ENCODE results near the gene PDS5B. TPM values are rescaled to one million over a fixed set of nuclear protein-coding genes. Genes with fewer than 3 reads are reported as not detected.

PDS5B gene
- total and polyA plus RNA-seq, 2 of the 8 experiments (the other 6 are each of a cell fraction or from before 2014, with no cell fraction given): 5.5 to 54.6 TPM

GRCh38 chr13:32642858-32643257, 56.6 kb downstream of the PDS5B start:
- H3K79me1 ChIP-seq (ENCODE audit: low read depth, low read length): peaks cover 2% of the 10 kb centered on the region; the same call in 1 of the 2 replicates
- POLR2A ChIA-PET (ENCODE audit: partially characterized antibody): interaction anchor here (1.9 kb wide), 1 partner anchor 56 kb away, joined by 7 read pairs; no protein-coding TSS in a partner anchor
- no peak overlapping the region for H3K23ac ChIP-seq (ENCODE audit: insufficient read length)
- no peak overlapping the region for H3K4me3 ChIP-seq (ENCODE audit: extremely low read depth in 1 of 4, insufficient read depth in 2 of 4, low read depth in 3 of 4, low read length in 4 of 4)
- H3K23me2 ChIP-seq (ENCODE audit: low read depth, low read length): peaks cover 3% of the 10 kb centered on the region; the same call in 1 of the 2 replicates
- H2AFZ ChIP-seq (ENCODE audit: low read length): no peak overlapping the region
- no peak overlapping the region for H2AK5ac ChIP-seq (ENCODE audit: low read depth, low read length)
- no peak for TF ChIP-seq MAX (IDR thresholded peaks at IDR 0.05)
- H3K4me2 ChIP-seq (ENCODE audit: insufficient read depth in 1 of 2, low read depth in 2 of 2, low read length in 2 of 2): no peak overlapping the region
- no peak overlapping the region for H2BK20ac ChIP-seq (ENCODE audit: low read length)
- no peak overlapping the region for H3K4ac ChIP-seq (replicated peaks; ENCODE audit: insufficient read length, low read depth, low read length)
- no peak overlapping the region for H4K91ac ChIP-seq (replicated peaks; ENCODE audit: insufficient read length, low read length)
- no peak overlapping the region for H3K27ac ChIP-seq (ENCODE audit: low read depth, low read length)
- no peak overlapping the region for H2BK15ac ChIP-seq (ENCODE audit: low read length)
- 84% methylated on average over 1 of the region's 1 CpG; no CpG with 5 or more reads in 1 of the 2 experiments for WGBS, 2 experiments (ENCODE audit: extremely low coverage in 1 of 2, insufficient coverage in 1 of 2, insufficient read length in 1 of 2, insufficient replicate concordance in 2 of 2, low coverage in 1 of 2, low lambda C conversion rate in 2 of 2, missing lambda C conversion rate in 1 of 2)
- peaks cover under 1 to 7% of the 10 kb centered on the region in 2 experiments for H4K20me1 ChIP-seq (replicated peaks in 1 of 2; ENCODE audit: control insufficient read depth in 1 of 2, insufficient read depth in 2 of 2, low read length in 2 of 2)
- H3K18ac ChIP-seq (ENCODE audit: extremely low read depth, low read length): no peak overlapping the region
- H3K79me2 ChIP-seq (ENCODE audit: control insufficient read depth in 1 of 2, insufficient read depth in 2 of 2, low read length in 2 of 2): peaks cover 0 to 89% of the 10 kb centered on the region in 2 experiments; a peak in 2 of 4 replicates
- no peak overlapping the region for H3K14ac ChIP-seq (ENCODE audit: insufficient read length)
- no peak overlapping the region for H2BK5ac ChIP-seq (ENCODE audit: low read depth, low read length)
- peaks cover 0 to 2% (median 1%) of the 10 kb centered on the region in 4 experiments; a peak in 2 of 7 replicates for H3K4me1 ChIP-seq (replicated peaks in 1 of 4; ENCODE audit: control insufficient read depth in 3 of 4, insufficient read depth in 4 of 4, low read length in 3 of 4)
- H3K36me3 ChIP-seq (ENCODE audit: control insufficient read depth in 2 of 4, insufficient read depth in 4 of 4, low read length in 3 of 4): no peaks in the 10 kb centered on the region
- no peak overlapping the region for H3K9ac ChIP-seq (replicated peaks in 1 of 4; ENCODE audit: extremely low read depth in 1 of 4, low read depth in 3 of 4, low read length in 3 of 4)
- FAIRE-seq (no peak), DNase-seq (ENCODE audit: low read depth in 1 of 2, low spot score in 2 of 2) (no peak)
- CTCF ChIA-PET (ENCODE audit: partially characterized antibody): interaction anchor here (0.6 to 4.4 kb wide), 9 partner anchors 7 to 671 kb away, joined by 3 to 38 read pairs (median 4); partner anchors contain the start of gene PDS5B
- no peak overlapping the region for H4K5ac ChIP-seq (ENCODE audit: insufficient read length, low read depth, low read length)
- no peak overlapping the region for H2BK12ac ChIP-seq (ENCODE audit: low read depth, low read length)
- no peak overlapping the region for H4K8ac ChIP-seq (ENCODE audit: extremely low read depth, insufficient read depth, low read length)
- no peak overlapping the region for H3K56ac ChIP-seq (replicated peaks; ENCODE audit: insufficient read length, low read depth, low read length)
- H3K27me3 ChIP-seq (replicated peaks in 1 of 4; ENCODE audit: control insufficient read depth in 3 of 4, extremely low read depth in 1 of 4, insufficient read depth in 3 of 4, low read length in 3 of 4): no peaks in the 10 kb centered on the region
- no peak overlapping the region for H2BK120ac ChIP-seq (replicated peaks; ENCODE audit: low read depth, low read length)
- H3K9me3 ChIP-seq (ENCODE audit: insufficient read depth in 2 of 2, low read depth in 1 of 2, low read length in 1 of 2): no peaks in the 10 kb centered on the region

Measured in H1 (cell line).